Panc1 (cell line): Measurements from ENCODE around the gene MEAF6. TPM values are rescaled to one million over a fixed set of nuclear protein-coding genes. Genes with fewer than 3 reads are reported as not detected.

Experiments used
- ATAC-seq: fragments of 200-7000 bp; cut with Tn5 transposase; 2 replicates; pipeline ENCODE4 v1.9.1; 2020; ENCODE audit warnings: mild to moderate bottlenecking, moderate library complexity
- BruUV-seq: library from RNA; stranded (reverse); fragments of 400-500 nt; replicated peaks from 2 replicates; lab custom pipeline; 2021; lab: Mats Ljungman, UMichigan
- CTCF ChIA-PET: fragments of 300-600 bp; sonication (Branson Sonifier 250); formaldehyde crosslinking; loops from one replicate; lab custom pipeline; 2022; ENCODE audit warnings: antibody characterized with exemption; lab: Charles Lee
- POLR2A ChIA-PET: fragments of 300-600 bp; sonication (Branson Sonifier 250); formaldehyde crosslinking; loops from one replicate; lab custom pipeline; 2022; ENCODE audit warnings: antibody characterized with exemption; lab: Charles Lee
- DNase-seq: peaks from one replicate; pipeline ENCODE4 v3.0.0-alpha.2; 2010; ENCODE audit warnings: low read depth, low spot score
- H3K27ac ChIP-seq: 2 replicates; pipeline ENCODE4 v1.5.1; 2011; ENCODE audit warnings: mild to moderate bottlenecking, low read length, inconsistent platforms
- H3K27me3 ChIP-seq: fragments of 200-500 bp; sonication (Bioruptor generic); 2 replicates; pipeline ENCODE4 v1.6.0; 2014; ENCODE audit warnings: low read length, inconsistent platforms; ENCODE audit not compliant: control insufficient read depth, insufficient read depth
- H3K36me3 ChIP-seq: fragments of 200-500 bp; sonication (Bioruptor generic); 2 replicates; pipeline ENCODE4 v1.5.1; 2014; ENCODE audit warnings: inconsistent platforms, mild to moderate bottlenecking, low read length, moderate library complexity; ENCODE audit not compliant: control insufficient read depth, insufficient read depth
- H3K4me1 ChIP-seq: 2 replicates; pipeline ENCODE4 v1.5.1; 2011; ENCODE audit warnings: inconsistent platforms, mild to moderate bottlenecking, low read length, moderate library complexity; ENCODE audit not compliant: control insufficient read depth, insufficient read depth
- H3K4me3 ChIP-seq, 2 experiments: 2 replicates each; pipeline ENCODE4 v1.5.1; 2011 to 2012; ENCODE audit warnings: low read depth in 2 of 2, low read length in 2 of 2, mild to moderate bottlenecking in 2 of 2, inconsistent platforms in 1 of 2, moderate library complexity in 1 of 2
- H3K9me3 ChIP-seq: fragments of 200-500 bp; sonication (Bioruptor generic); 2 replicates; pipeline ENCODE4 v1.5.1; 2014; ENCODE audit warnings: low read depth, mild to moderate bottlenecking, inconsistent platforms, low read length, moderate library complexity; ENCODE audit not compliant: control insufficient read depth, insufficient read depth
- CTCF ChIP-seq: fragments of 450-650 bp; IDR thresholded peaks from 2 replicates; pipeline ENCODE4 v1.5.1; 2017; ENCODE audit warnings: mild to moderate bottlenecking
- POLR2AphosphoS5 ChIP-seq: IDR thresholded peaks from 2 replicates; pipeline ENCODE4 v1.6.1; 2012; ENCODE audit warnings: mild to moderate bottlenecking, low read depth, low read length, moderate library complexity
- REST ChIP-seq, 2 experiments: IDR thresholded peaks; 2 replicates each; pipeline ENCODE4 v1.6.1; 2011 to 2012; ENCODE audit warnings: low read depth in 2 of 2, control low read depth in 1 of 2, low read length in 1 of 2, mild to moderate bottlenecking in 1 of 2, moderate library complexity in 1 of 2; ENCODE audit not compliant: insufficient read depth in 1 of 2
- SIN3A ChIP-seq: IDR thresholded peaks from 2 replicates; pipeline ENCODE4 v1.6.1; 2012; ENCODE audit warnings: low read depth, mild to moderate bottlenecking, low read length, moderate library complexity, borderline replicate concordance; ENCODE audit not compliant: insufficient read depth
- TCF7L2 ChIP-seq: IDR thresholded peaks from 2 replicates; pipeline ENCODE4 v1.6.1; 2011; ENCODE audit warnings: mild to moderate bottlenecking, low read depth, low read length, inconsistent platforms
- in situ Hi-C: cut with HindIII; loops from 2 replicates; pipeline ENCODE4 v1.10.0; 2016; ENCODE audit warnings: low sequenced_read_pairs, low pct_unique_long_range_greater_than_20kb
- intact Hi-C: fragments of 100-400 bp; cut with micrococcal nuclease; formaldehyde crosslinking; loops from one replicate; pipeline ENCODE4 v1.10.0; 2022; ENCODE audit not compliant: unreplicated experiment
- total RNA-seq: library from RNA; stranded (reverse); gene quantifications from one replicate; pipeline ENCODE4 v1.2.1, GENCODE V29; 2021; ENCODE audit not compliant: unreplicated experiment

The MEAF6 gene
- total RNA-seq, 1 experiment from 2014 or later = 50.0 TPM

GRCh38 chr1:37448691-37449417 is 65.7 kb downstream of the MEAF6 start:
- Histone ChIP-seq H3K4me1 (no peaks in the 10 kb centered on the region), H3K27ac (no peak overlapping the region), H3K27me3 (no peaks in the 10 kb centered on the region; the same call in 1 of the 2 replicates), H3K4me3 (no peak overlapping the region), H3K36me3 (no peaks in the 10 kb centered on the region), H3K9me3 (no peaks in the 10 kb centered on the region)
- no peak for ATAC-seq
- intact Hi-C loops (no loop called here), in situ Hi-C loops (no loop called here)
- no peak for DNase-seq
- ChIA-PET POLR2A (no interaction called here), CTCF (interaction anchor here (0.8 kb wide), 1 partner anchor 13 kb away, joined by 3 read pairs; no protein-coding TSS in a partner anchor)
- TF ChIP-seq CTCF = no peak
- TF ChIP-seq SIN3A = no peak
- no peak for TF ChIP-seq REST (IDR thresholded peaks at IDR 0.05; ENCODE audit: insufficient read depth in 1 of 2, low read depth in 2 of 2, low read length in 1 of 2)
- TF ChIP-seq POLR2AphosphoS5 = no peak
- no peak for TF ChIP-seq TCF7L2
- no TSS peak for BruUV-seq

GRCh38 chr1:37448185-37448584 is 66.4 kb downstream of the MEAF6 start:
- no peaks in the 10 kb centered on the region for H3K36me3 ChIP-seq
- no peak overlapping the region for H3K4me3 ChIP-seq
- ATAC-seq (no peak; the same call in 1 of the 2 replicates), DNase-seq (no peak)
- in situ Hi-C loops = no loop called here
- no peaks in the 10 kb centered on the region for H3K4me1 ChIP-seq
- no TSS peak for BruUV-seq
- H3K27me3 ChIP-seq = no peaks in the 10 kb centered on the region; the same call in 1 of the 2 replicates
- no peak overlapping the region for H3K27ac ChIP-seq
- CTCF ChIA-PET = no interaction called here
- POLR2A ChIA-PET = no interaction called here
- no peaks in the 10 kb centered on the region for H3K9me3 ChIP-seq
- TF ChIP-seq REST (IDR thresholded peaks at IDR 0.05; ENCODE audit: insufficient read depth in 1 of 2, low read depth in 2 of 2, low read length in 1 of 2) (no peak), CTCF (no peak)
- intact Hi-C loops = no loop called here
